GM19328 (cell line): Measurements from ENCODE around the gene EXOSC10.
"Not testable (repeated sequence)": the region's sequence is repeated elsewhere in the genome, so short reads cannot be mapped to it uniquely, and the experiment has no call there.

ENCODE experiments used
- ATAC-seq: cut with Tn5 transposase; IDR thresholded peaks from one replicate; pipeline ENCODE4 v1.9.1; 2021; ENCODE audit warnings: mild to moderate bottlenecking, moderate library complexity; ENCODE audit not compliant: unreplicated experiment

Gene EXOSC10

DNA sequence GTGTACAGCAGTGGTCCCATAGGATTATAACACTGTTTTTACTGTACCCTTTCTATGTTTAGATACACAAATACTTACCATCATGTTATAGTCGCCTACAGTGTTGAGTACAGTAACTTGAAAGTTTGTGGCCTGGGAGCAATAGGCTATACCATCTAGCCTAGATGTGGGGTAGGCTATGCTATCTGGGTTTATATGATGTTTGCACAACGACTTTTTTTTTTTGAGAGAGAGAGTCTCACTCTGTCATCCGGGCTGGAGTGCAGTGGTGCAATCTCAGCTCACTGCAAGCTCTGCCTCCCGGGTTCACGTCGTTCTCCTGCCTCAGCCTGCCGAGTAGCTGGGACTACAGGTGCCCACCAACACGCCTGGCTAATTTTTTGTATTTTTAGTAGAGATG, 80.3 kb downstream of the EXOSC10 start:
- ATAC-seq, result not testable (repeated sequence)
